Type B pancreatic cell (in vitro differentiated cells): ENCODE measurements around the gene SEL1L3. TPM values are rescaled to one million over a fixed set of nuclear protein-coding genes. Genes with fewer than 3 reads are reported as not detected.

ENCODE experiments used
- DNase-seq: peaks from one replicate; pipeline ENCODE4 v3.0.0; 2021; ENCODE audit warnings: mixed read lengths; ENCODE audit not compliant: unreplicated experiment; ENCODE audit errors: extremely low spot score
- H3K27ac Mint-ChIP-seq: 2 replicates; pipeline ENCODE4 v1.8.0; 2021; ENCODE audit warnings: mild to moderate bottlenecking, mixed read lengths
- H3K27me3 Mint-ChIP-seq: 2 replicates; pipeline ENCODE4 v1.8.0; 2021; ENCODE audit warnings: mixed read lengths
- H3K36me3 Mint-ChIP-seq: 2 replicates; pipeline ENCODE4 v1.8.0; 2021; ENCODE audit warnings: mixed read lengths
- H3K4me1 Mint-ChIP-seq: one replicate; pipeline ENCODE4 v1.8.0; 2021; ENCODE audit warnings: mixed read lengths; ENCODE audit not compliant: unreplicated experiment
- H3K4me3 Mint-ChIP-seq: 2 replicates; pipeline ENCODE4 v1.8.0; 2021; ENCODE audit warnings: mild to moderate bottlenecking, mixed read lengths
- H3K9me3 Mint-ChIP-seq: 2 replicates; pipeline ENCODE4 v1.8.0; 2021; ENCODE audit warnings: mixed read lengths
- total RNA-seq: library from RNA; stranded (reverse); gene quantifications from 2 replicates; pipeline ENCODE4 v1.2.1, GENCODE V29; 2021; ENCODE audit warnings: low replicate concordance
- TF ChIP-seq, protein P1 (sequence below): fragments of 200-600 bp; sonication (generic); conservative IDR thresholded peaks from 2 replicates; pipeline ENCODE4 v1.5.0; 2021; ENCODE audit warnings: antibody characterized with exemption, mild to moderate bottlenecking

Gene SEL1L3
- total RNA-seq, 1 donor from 2014 or later, result 28.2 TPM

DNA sequence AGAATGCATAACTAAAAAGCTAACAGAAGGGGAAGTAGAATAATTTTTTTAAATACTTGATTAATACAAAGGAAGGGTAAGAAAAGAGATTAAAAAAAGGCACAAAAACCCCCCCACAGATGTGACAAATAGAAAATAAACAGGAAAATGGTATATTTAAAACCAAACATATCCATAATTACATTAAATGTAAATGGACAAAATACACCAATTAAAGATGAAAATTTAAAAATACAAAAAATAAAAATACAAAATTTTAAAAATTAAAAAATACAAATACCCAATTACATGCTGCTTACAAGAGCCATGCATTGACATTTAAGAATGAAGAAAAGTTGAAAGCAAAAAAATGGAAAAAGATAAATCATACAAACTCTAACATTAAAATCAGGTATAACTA lies 86.0 kb downstream of the SEL1L3 start:
- TF ChIP-seq, protein P1, sequence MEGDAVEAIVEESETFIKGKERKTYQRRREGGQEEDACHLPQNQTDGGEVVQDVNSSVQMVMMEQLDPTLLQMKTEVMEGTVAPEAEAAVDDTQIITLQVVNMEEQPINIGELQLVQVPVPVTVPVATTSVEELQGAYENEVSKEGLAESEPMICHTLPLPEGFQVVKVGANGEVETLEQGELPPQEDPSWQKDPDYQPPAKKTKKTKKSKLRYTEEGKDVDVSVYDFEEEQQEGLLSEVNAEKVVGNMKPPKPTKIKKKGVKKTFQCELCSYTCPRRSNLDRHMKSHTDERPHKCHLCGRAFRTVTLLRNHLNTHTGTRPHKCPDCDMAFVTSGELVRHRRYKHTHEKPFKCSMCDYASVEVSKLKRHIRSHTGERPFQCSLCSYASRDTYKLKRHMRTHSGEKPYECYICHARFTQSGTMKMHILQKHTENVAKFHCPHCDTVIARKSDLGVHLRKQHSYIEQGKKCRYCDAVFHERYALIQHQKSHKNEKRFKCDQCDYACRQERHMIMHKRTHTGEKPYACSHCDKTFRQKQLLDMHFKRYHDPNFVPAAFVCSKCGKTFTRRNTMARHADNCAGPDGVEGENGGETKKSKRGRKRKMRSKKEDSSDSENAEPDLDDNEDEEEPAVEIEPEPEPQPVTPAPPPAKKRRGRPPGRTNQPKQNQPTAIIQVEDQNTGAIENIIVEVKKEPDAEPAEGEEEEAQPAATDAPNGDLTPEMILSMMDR, result no peak
- DNase-seq, result no peak
- no peaks in the 10 kb centered on the region for H3K9me3 Mint-ChIP-seq
- no peak overlapping the region for H3K4me3 Mint-ChIP-seq
- H3K27me3 Mint-ChIP-seq, result no peaks in the 10 kb centered on the region
- H3K27ac Mint-ChIP-seq, result no peak overlapping the region
- H3K36me3 Mint-ChIP-seq, result peaks cover 15% of the 10 kb centered on the region
- no peaks in the 10 kb centered on the region for H3K4me1 Mint-ChIP-seq

DNA sequence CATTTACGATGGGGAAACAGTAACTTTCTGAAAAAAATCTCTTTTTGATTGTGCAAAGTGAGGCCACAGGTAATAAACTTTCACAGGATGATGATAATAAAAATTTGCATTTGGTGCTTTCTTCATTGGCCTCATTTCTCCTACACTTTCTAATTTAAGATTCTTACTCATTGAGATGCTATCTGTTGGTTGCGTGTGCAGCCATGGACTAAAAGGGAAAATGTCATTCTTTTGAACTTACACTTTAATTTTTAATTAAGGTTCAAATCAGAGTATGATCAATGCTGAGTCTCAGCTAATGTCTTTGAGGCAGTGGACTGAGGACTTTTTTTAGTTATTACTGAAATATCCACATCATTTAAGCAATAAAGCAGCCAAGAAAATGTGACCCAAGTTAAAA lies 87.6 kb downstream of the SEL1L3 start:
- TF ChIP-seq, protein P1, result no peak
- DNase-seq, result no peak
- H3K27me3 Mint-ChIP-seq, result no peaks in the 10 kb centered on the region
- peaks cover 10% of the 10 kb centered on the region for H3K36me3 Mint-ChIP-seq
- no peak overlapping the region for H3K4me3 Mint-ChIP-seq
- H3K9me3 Mint-ChIP-seq, result no peaks in the 10 kb centered on the region
- H3K4me1 Mint-ChIP-seq, result no peaks in the 10 kb centered on the region
- no peak overlapping the region for H3K27ac Mint-ChIP-seq

DNA sequence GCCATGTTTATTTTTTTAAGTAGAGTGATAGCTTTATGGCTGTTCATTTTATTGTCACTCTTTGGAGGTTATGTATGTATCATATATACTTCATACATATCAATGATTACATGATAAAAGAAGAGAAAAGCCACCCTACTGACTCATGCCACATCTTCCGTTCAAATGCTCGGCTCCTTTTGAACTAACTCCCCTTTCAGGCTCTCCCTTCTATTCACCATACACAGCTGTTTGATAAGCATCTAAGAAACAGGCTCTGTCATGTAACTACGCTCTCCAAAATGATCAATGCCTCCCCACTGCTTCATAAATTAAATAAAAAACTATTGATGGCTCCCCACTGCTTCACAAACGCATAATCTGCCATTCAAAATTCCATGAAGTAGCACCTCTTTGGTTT lies 89.4 kb downstream of the SEL1L3 start:
- TF ChIP-seq, protein P1, result no peak
- Mint-ChIP-seq H3K27ac (no peak overlapping the region), H3K4me1 (no peaks in the 10 kb centered on the region), H3K9me3 (no peaks in the 10 kb centered on the region), H3K27me3 (no peaks in the 10 kb centered on the region), H3K4me3 (no peak overlapping the region), H3K36me3 (peaks cover 7% of the 10 kb centered on the region)
- no peak for DNase-seq

DNA sequence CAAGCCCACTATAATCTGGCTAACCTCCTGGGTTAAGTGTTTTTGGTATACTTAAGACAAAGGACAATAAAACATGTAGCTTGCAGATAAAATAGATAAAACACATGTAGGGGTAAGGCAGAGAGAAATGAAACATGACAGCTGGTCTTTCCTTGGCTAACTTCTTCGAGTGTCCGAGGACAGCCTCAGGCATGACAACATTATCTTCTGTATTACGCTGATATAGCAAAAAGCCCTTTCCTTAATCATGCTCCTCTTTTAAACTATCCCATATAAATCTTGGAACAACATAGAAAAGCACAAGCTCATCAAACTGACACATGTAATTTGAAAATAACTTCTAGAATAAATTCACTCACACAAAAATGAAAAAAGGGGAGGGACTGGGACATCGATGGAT lies 91.1 kb downstream of the SEL1L3 start:
- Mint-ChIP-seq H3K36me3 (peaks cover 5% of the 10 kb centered on the region), H3K9me3 (no peaks in the 10 kb centered on the region), H3K4me1 (no peaks in the 10 kb centered on the region), H3K4me3 (no peak overlapping the region), H3K27me3 (no peaks in the 10 kb centered on the region), H3K27ac (no peak overlapping the region)
- no peak for DNase-seq
- TF ChIP-seq, protein P1, result no peak

DNA sequence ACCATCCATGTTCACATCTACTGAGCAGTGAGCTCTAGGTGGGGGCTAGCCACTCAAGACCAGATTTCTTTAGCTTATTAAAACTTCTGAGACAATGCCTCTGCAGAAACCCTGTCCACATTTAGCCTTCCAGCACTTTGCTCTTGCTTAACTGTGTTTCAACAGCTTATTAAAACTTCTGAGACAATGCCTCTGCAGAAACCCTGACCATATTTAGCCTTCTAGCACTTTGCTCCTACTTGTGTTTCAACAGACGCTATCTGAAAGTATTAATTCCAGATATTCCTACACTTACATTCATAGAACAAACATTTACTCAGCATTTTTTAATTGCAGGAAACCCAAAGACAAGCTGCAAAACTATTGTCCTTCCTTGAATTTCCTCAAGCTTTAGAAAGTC lies 91.9 kb downstream of the SEL1L3 start:
- Mint-ChIP-seq H3K27me3 (no peaks in the 10 kb centered on the region), H3K4me1 (no peaks in the 10 kb centered on the region), H3K9me3 (no peaks in the 10 kb centered on the region), H3K4me3 (no peak overlapping the region), H3K36me3 (peaks cover 2% of the 10 kb centered on the region), H3K27ac (no peak overlapping the region)
- TF ChIP-seq, protein P1, result no peak
- no peak for DNase-seq

DNA sequence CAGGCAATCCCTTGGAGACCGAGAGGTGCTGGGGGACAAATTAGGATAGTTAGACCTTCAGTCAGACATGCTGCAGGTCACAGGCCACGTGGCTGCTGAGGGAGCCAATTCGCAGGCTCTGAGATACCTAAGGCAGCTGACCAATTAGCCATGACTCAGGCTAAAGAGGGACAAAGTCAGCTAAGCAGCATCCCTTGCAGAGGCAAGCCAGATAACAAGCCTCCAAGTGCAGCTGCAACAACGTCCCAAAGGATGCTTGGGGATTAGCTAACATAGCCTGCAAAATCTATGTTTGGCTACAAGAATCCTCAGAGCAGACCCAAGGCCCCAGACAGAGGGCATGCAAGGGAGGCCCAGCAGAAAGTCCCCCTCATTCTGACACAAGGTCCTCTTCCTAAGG lies 93.5 kb downstream of the SEL1L3 start:
- Mint-ChIP-seq H3K27me3 (no peaks in the 10 kb centered on the region), H3K9me3 (no peaks in the 10 kb centered on the region), H3K4me1 (no peaks in the 10 kb centered on the region), H3K27ac (no peak overlapping the region), H3K4me3 (no peak overlapping the region), H3K36me3 (no peaks in the 10 kb centered on the region)
- DNase-seq, result no peak
- TF ChIP-seq, protein P1, result no peak
